ENCODE measurements around the gene RHOG.
A peak's percentile ranks its signal among the peaks of the same experiment; 100 is the strongest.
"Not testable (repeated sequence)": the region's sequence is repeated elsewhere in the genome, so short reads cannot be mapped to it uniquely, and the experiment has no call there.

RHOG gene

DNA sequence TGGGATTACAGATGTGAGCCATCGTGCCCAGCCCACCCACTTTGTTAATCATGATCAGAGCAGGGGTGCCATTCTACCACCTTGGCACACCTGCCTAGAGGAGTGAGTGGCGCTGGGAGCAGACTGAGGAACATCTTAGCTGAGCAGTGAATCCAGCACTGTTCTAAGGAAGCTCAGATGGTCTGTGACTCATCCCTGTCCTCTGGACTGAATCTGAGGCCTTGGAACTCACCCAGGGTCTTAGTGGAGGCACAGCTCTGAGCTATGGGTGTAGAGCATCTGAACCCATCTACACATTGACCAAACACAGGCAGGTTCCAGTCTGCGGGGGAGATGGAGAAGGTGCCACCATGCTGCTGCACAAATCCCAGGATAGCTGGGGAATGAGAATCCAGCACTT lies 17.5 kb downstream of the RHOG start:
- H3K4me3 ChIP-seq = no peak overlapping the region
- DNase-seq (ENCODE audit: low spot score in 2 of 2) = no peak
- no peaks in the 10 kb centered on the region for H3K27me3 ChIP-seq (ENCODE audit: low read depth)
- H3K4me1 ChIP-seq = peaks cover 9% of the 10 kb centered on the region; the same call in 1 of the 2 replicates
- no peaks in the 10 kb centered on the region for H3K9me3 ChIP-seq
- peaks cover 16% of the 10 kb centered on the region for H3K36me3 ChIP-seq (replicated peaks)
- in situ Hi-C loops (cut with MboI; ENCODE audit: low sequenced_read_pairs) = no loop called here

DNA sequence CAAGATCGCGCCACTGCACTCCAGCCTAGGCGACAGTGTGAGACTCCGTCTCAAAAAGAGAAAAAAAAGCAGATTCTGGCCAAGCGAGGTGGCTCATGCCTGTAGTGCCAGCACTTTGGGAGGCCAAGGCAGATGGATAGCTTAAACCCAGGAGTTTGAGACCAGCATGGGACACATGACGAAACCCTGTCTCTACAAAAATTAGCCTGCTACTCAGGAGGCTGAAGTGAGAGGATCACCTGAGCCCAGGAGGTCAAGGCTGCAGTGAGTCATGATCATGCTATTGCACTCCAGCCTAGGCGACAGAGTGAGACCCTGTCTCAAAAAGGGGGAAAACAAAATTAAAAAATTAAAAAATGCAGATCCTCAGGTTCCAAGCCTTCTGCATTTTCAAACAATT lies 18.4 kb downstream of the RHOG start:
- in situ Hi-C loops (cut with MboI; ENCODE audit: low sequenced_read_pairs) = no loop called here
- no peak for DNase-seq (ENCODE audit: low spot score in 2 of 2)
- Histone ChIP-seq H3K36me3 (replicated peaks) (peaks cover 10% of the 10 kb centered on the region), H3K4me3 (no peak overlapping the region), H3K4me1 (peaks cover 9% of the 10 kb centered on the region; the same call in 1 of the 2 replicates), H3K27me3 (ENCODE audit: low read depth) (no peaks in the 10 kb centered on the region), H3K9me3 (no peaks in the 10 kb centered on the region)

- Histone ChIP-seq H3K4me3 (no peak overlapping the region), H3K27me3 (ENCODE audit: low read depth) (no peaks in the 10 kb centered on the region), H3K4me1 (no peaks in the 10 kb centered on the region), H3K9me3 (no peaks in the 10 kb centered on the region), H3K36me3 (replicated peaks) (no peaks in the 10 kb centered on the region; the same call in 1 of the 2 replicates)
- in situ Hi-C loops (cut with MboI; ENCODE audit: low sequenced_read_pairs) = no loop called here
- DNase-seq (ENCODE audit: low spot score in 2 of 2) = no peak
Observed at GRCh38 chr11:3820971-3821370, 19.8 kb downstream of the RHOG start.

DNA sequence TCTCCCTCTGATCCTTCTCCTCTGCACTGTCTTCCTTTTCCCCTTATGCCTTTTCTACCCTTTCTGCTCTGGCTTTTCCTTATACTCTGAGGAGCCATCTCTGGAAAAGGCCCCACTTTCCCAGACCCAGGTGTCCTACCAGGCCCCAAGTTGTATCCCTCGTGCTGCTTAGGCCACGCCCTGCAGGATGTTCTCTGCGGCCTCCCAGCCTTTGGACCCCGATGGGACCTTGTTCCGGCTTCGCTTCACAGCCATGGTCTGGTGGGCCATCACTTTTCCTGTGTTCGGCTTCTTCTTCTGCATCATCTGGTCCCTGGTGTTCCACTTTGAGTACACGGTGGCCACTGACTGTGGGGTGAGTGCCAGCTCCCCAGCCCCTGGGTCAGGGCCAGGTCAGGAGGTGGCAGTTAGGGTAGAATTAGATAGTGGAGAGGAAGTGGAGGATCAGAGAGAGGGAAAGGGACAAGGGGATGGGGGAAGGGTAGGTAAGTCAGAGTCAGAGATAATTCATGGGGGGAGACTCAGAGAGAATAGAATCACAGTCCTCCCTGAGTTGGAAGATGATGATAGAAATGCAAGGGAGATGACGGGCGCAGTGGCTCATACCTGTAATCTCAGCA lies 23.5 kb downstream of the RHOG start:
- H3K4me1 ChIP-seq = no peaks in the 10 kb centered on the region
- H3K36me3 ChIP-seq (replicated peaks) = no peaks in the 10 kb centered on the region
- DNase-seq (ENCODE audit: low spot score in 2 of 2) = no peak
- in situ Hi-C loops (cut with MboI; ENCODE audit: low sequenced_read_pairs) = no loop called here
- H3K27me3 ChIP-seq (ENCODE audit: low read depth) = no peaks in the 10 kb centered on the region
- no peaks in the 10 kb centered on the region for H3K9me3 ChIP-seq
- no peak overlapping the region for H3K4me3 ChIP-seq

GRCh38 chr11:3816673-3817072 lies 24.1 kb downstream of the RHOG start:
- Histone ChIP-seq H3K4me3 (no peak overlapping the region), H3K36me3 (replicated peaks) (no peaks in the 10 kb centered on the region), H3K27me3 (ENCODE audit: low read depth) (no peaks in the 10 kb centered on the region), H3K9me3 (no peaks in the 10 kb centered on the region), H3K4me1 (no peaks in the 10 kb centered on the region)
- in situ Hi-C loops (cut with MboI; ENCODE audit: low sequenced_read_pairs) = no loop called here
- no peak for DNase-seq (ENCODE audit: low spot score in 2 of 2)

DNA sequence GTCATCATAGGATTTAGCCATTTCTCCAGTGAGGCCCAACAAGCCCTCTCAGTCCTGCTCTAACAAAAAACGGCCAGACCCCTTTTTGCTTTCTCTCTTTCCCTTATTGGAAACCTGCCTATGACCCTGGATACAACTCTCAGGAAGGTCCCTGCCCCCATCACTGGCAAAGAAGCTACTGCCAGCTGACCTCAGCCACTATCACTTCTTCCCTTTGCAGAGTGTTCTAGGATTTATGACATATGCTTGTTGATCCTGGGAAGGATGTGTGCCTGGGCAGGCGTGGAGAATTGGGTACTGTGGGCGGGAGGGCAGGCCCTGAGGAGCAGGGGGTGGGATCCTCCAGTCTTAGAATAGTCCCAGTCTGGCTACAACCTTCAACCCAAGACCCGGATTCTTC lies 24.9 kb downstream of the RHOG start:
- no peaks in the 10 kb centered on the region for H3K9me3 ChIP-seq
- no peaks in the 10 kb centered on the region for H3K4me1 ChIP-seq
- DNase-seq (ENCODE audit: low spot score in 2 of 2) = no peak
- in situ Hi-C loops (cut with MboI; ENCODE audit: low sequenced_read_pairs) = no loop called here
- H3K4me3 ChIP-seq = no peak overlapping the region
- no peaks in the 10 kb centered on the region for H3K27me3 ChIP-seq (ENCODE audit: low read depth)
- no peaks in the 10 kb centered on the region for H3K36me3 ChIP-seq (replicated peaks)

DNA sequence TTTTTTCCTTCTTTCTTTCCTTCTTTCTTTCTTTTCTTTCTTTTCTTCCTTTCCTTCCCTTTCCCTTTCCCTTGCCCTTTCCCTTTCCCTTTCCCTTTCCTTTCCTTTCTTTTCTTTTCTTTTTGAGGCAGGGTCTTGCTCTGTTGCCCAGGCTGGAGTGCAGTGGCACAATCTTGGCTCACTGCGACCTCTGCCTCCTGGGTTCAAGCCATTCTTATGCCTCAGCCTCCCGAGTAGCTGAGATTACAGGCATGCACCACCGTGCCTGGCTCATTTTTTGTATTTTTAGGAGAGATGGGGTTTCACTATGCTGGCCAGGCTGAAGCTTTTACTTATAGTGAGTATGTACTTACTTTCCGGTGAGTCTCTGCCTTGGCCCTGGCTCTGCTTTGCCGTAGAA lies 25.9 kb downstream of the RHOG start:
- in situ Hi-C loops (cut with MboI; ENCODE audit: low sequenced_read_pairs) = not testable (repeated sequence)

DNA sequence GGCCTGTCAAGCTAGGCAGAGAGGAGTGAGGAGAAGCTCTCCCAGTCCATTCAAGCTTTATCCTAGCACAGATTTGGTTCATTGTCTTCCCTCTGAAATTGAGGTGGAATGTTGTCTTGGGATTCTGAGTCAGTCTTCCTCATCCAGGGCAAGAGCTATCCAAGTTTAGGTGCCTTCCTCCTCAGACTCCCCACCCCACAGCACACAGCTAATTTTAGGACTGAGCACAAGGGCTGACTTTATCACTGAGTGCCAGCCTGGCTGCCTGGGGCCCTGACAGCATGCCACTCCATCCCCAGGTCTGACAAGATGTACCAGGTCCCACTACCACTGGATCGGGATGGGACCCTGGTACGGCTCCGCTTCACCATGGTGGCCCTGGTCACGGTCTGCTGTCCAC lies 29.8 kb downstream of the RHOG start:
- H3K36me3 ChIP-seq (replicated peaks) = no peaks in the 10 kb centered on the region
- H3K4me1 ChIP-seq = peaks cover 9% of the 10 kb centered on the region
- H3K4me3 ChIP-seq = no peak overlapping the region
- no peak for DNase-seq (ENCODE audit: low spot score in 2 of 2)
- no peaks in the 10 kb centered on the region for H3K27me3 ChIP-seq (ENCODE audit: low read depth)
- H3K9me3 ChIP-seq = no peaks in the 10 kb centered on the region
- in situ Hi-C loops (cut with MboI; ENCODE audit: low sequenced_read_pairs) = no loop called here

More for the DNA sequence above, 25.9 kb downstream of the RHOG start:
- H3K4me1 ChIP-seq; H3K36me3 ChIP-seq (replicated peaks); H3K9me3 ChIP-seq; H3K27me3 ChIP-seq (ENCODE audit: low read depth); H3K4me3 ChIP-seq; DNase-seq (ENCODE audit: low spot score in 2 of 2): not testable (repeated sequence)

DNA sequence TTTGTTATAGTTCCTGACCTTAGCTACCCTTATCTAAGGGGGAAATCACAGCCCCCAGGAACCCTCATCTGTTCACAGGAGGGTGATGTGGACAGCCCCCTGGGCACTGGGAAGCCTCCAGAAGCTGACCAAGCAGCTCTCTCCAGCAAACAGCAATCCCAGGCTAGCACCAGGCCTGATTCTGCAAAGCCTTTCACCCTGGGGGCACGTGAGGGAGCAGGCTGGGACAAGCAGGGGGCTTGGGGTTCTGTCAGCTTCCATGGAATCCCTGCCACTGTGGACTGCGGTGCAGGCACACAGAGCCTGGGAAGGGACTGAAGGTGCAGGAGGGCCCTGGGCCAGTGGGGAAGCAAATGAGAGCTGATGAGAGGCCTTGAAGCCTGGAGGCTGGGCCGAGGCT lies 30.3 kb downstream of the RHOG start:
- Histone ChIP-seq H3K36me3 (replicated peaks) (no peaks in the 10 kb centered on the region), H3K4me3 (no peak overlapping the region), H3K4me1 (peaks cover 9% of the 10 kb centered on the region), H3K27me3 (ENCODE audit: low read depth) (no peaks in the 10 kb centered on the region), H3K9me3 (no peaks in the 10 kb centered on the region)
- in situ Hi-C loops (cut with MboI; ENCODE audit: low sequenced_read_pairs) = no loop called here
- DNase-seq (ENCODE audit: low spot score in 2 of 2) = no peak

DNA sequence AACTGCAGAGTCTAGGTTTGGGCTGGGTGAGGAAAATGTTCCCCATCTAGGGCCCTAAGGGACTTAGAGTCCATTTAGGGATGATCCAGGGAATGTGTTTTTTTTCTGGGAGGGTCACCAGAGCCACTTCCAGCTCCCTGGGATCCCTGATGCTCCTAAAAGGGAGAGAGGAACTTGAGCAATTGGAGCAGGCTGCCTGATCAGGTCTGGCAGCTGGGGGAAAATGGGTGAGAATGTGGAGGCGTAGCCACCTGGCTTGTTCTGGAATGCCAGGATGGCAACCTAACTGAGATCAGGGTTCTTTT lies 31.2 kb downstream of the RHOG start:
- H3K27me3 ChIP-seq (ENCODE audit: low read depth) = no peaks in the 10 kb centered on the region
- H3K9me3 ChIP-seq = no peaks in the 10 kb centered on the region
- H3K36me3 ChIP-seq (replicated peaks) = no peaks in the 10 kb centered on the region
- DNase-seq (ENCODE audit: low spot score in 2 of 2) = no peak
- H3K4me1 ChIP-seq = peaks cover 9% of the 10 kb centered on the region
- in situ Hi-C loops (cut with MboI; ENCODE audit: low sequenced_read_pairs) = no loop called here
- no peak overlapping the region for H3K4me3 ChIP-seq

- Histone ChIP-seq H3K9me3 (no peaks in the 10 kb centered on the region), H3K4me1 (peaks cover 9% of the 10 kb centered on the region), H3K36me3 (replicated peaks) (no peaks in the 10 kb centered on the region), H3K27me3 (ENCODE audit: low read depth) (no peaks in the 10 kb centered on the region), H3K4me3 (peak overlapping the region; percentile 55)
- peak; percentile 58 to 60 for DNase-seq (ENCODE audit: low spot score in 2 of 2)
- in situ Hi-C loops (cut with MboI; ENCODE audit: low sequenced_read_pairs) = no loop called here
Observed at GRCh38 chr11:3808861-3809623, 31.7 kb downstream of the RHOG start.

DNA sequence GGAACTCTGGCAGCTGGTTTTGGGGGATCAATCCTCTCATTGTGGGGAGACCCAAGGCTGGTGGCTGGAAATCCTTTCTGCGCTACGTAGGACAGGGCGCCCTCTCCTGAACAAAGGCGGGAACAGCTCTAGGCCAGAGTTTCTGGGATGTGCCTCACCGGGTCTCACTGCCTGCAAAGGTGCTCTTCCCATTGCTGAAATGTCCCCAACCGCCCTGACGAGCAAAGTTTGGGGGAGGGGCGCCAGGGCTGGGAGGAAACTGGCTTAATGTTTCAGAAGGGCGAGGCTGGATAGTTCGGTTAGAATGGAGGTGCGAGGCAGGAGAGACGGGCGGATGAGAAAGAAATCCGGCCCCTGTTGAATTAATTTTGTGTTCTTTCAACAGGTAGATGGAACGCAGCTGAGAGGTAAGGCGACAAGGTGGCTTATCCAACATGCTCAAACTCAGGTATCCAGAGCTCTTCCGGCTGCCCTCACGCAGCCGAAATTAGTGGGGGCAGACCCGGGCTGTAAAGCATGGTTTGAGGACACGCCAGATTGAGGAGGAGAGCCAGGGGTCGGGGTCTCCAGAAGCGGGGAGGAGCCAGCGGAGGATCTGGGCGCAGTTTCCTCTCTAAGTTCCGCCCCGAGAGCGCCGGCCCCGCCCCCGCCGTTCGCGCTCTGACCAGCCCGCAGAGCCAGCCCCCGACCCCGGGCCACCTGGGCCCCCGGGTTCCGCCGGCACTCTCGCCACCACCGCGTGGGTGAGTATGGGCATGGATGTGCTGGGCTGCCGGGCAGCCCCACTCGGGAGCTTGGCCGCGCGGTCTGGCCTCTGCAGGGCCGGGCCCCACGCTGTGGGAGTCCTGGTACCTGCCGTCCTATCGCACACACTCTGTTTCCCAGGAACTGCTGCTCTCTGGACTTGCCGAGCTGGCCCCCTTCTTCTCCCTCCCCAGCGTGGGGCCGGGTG lies 32.6 kb downstream of the RHOG start, which contains the start of gene PGAP2:
Gene PGAP2 (plus strand): TSS at position 652 of the 952 bp plus-strand sequence. CDS start 2,700 bp downstream, outside the sequence.
- Histone ChIP-seq H3K4me1 (peaks cover 9% of the 10 kb centered on the region), H3K9me3 (no peaks in the 10 kb centered on the region), H3K27me3 (ENCODE audit: low read depth) (no peaks in the 10 kb centered on the region), H3K36me3 (replicated peaks) (no peaks in the 10 kb centered on the region), H3K4me3 (peak within 1 kb of the TSS; percentile 55)
- in situ Hi-C loops (cut with MboI; ENCODE audit: low sequenced_read_pairs) = no loop called here
- peak; percentile 62 to 87 for DNase-seq (ENCODE audit: low spot score in 2 of 2)

DNA sequence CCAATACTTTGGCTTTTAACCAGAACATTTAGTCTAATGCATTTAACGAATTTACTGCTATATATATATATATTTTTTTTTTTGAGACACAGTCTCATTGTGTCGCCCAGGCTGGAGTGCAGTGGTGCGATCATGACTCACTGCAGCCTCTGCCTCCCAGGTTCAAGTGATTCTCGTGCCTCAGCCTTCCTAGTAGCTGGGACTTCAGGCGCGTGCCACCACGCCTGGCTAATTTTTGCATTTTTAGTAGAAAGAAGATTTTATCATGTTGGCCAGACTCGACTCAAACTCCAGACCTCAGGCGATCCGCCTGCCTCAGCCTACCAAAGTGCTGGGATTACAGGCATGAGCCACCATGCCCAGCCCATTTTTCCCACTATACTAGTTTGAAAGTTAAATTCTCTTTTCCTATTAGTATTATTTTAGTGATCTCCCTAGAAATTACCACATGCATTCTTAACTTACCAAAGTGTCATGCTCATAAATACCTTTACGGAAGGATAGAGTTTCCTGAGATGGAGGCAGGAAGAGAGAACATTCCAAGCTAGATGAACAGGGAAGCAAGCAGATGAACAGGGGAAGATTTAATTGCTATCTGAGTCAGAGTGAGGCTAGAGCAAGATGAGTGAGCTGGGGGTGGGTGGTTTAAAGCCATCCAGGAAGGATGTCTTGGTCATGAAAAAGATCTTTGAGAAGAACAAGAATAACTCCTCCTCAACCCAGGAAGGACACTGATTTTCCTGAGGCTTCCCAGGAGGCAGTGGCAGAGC lies 36.8 kb downstream of the RHOG start:
- H3K36me3 ChIP-seq (replicated peaks) = no peaks in the 10 kb centered on the region
- H3K4me1 ChIP-seq = peaks cover 10% of the 10 kb centered on the region
- H3K27me3 ChIP-seq (ENCODE audit: low read depth) = no peaks in the 10 kb centered on the region
- DNase-seq (ENCODE audit: low spot score in 2 of 2) = no peak
- in situ Hi-C loops (cut with MboI; ENCODE audit: low sequenced_read_pairs) = no loop called here
- H3K4me3 ChIP-seq = no peak overlapping the region
- H3K9me3 ChIP-seq = no peaks in the 10 kb centered on the region

Data from HAP-1 (cell line).